Stimulated activated CD4-positive, alpha-beta T cell treated with anti-CD3 and anti-CD28 coated beads, Interleukin-2, amount 100 ng/mL, for 24 hours (primary cell): Measurements from ENCODE around the gene MYH7.
"Not testable (repeated sequence)": the region's sequence is repeated elsewhere in the genome, so short reads cannot be mapped to it uniquely, and the experiment has no call there.

Experiments used
- DNase-seq, 2 donors: peaks; one replicate each; pipeline ENCODE4 v3.0.0-alpha.2; 2020

The MYH7 gene

GRCh38 chr14:23430016-23430722 lies 5.3 kb downstream of the MYH7 start:
- no peak for DNase-seq

GRCh38 chr14:23428686-23429495 lies 6.6 kb downstream of the MYH7 start:
- DNase-seq: no peak

- DNase-seq: not testable (repeated sequence)
Measured at GRCh38 chr14:23425798-23426197, 9.7 kb downstream of the MYH7 start.

GRCh38 chr14:23425169-23425568 lies 10.3 kb downstream of the MYH7 start:
- no peak for DNase-seq

GRCh38 chr14:23423657-23424056 lies 11.8 kb downstream of the MYH7 start:
- DNase-seq: no peak

- DNase-seq: no peak
Measured at GRCh38 chr14:23421594-23421993, 13.9 kb downstream of the MYH7 start.

GRCh38 chr14:23419646-23420045 lies 15.8 kb downstream of the MYH7 start:
- not testable (repeated sequence) for DNase-seq

- no peak for DNase-seq
Measured at GRCh38 chr14:23418021-23418420, 17.4 kb downstream of the MYH7 start.

GRCh38 chr14:23417269-23417668 lies 18.2 kb downstream of the MYH7 start:
- DNase-seq: not testable (repeated sequence)

- DNase-seq: no peak
Measured at GRCh38 chr14:23416801-23417200, 18.7 kb downstream of the MYH7 start.

- no peak for DNase-seq
Measured at GRCh38 chr14:23415821-23416778, 19.4 kb downstream of the MYH7 start.

- DNase-seq: no peak
Measured at GRCh38 chr14:23414906-23415820, 20.3 kb downstream of the MYH7 start.

GRCh38 chr14:23414254-23414653 lies 21.2 kb downstream of the MYH7 start:
- no peak for DNase-seq

GRCh38 chr14:23413681-23414080 lies 21.8 kb downstream of the MYH7 start:
- no peak for DNase-seq

GRCh38 chr14:23411563-23412525 lies 23.6 kb downstream of the MYH7 start:
- DNase-seq: no peak

GRCh38 chr14:23409966-23410635 lies 25.4 kb downstream of the MYH7 start:
- DNase-seq: no peak

GRCh38 chr14:23409475-23409874 lies 26.0 kb downstream of the MYH7 start:
- no peak for DNase-seq

GRCh38 chr14:23408307-23408630 lies 27.2 kb downstream of the MYH7 start:
- no peak for DNase-seq

GRCh38 chr14:23407516-23408306 lies 27.7 kb downstream of the MYH7 start, which contains the start of gene MYH6:
TSS of gene MYH6 (minus strand) at chr14:23408273. CDS start at chr14:23407223, 1,050 bp downstream.
- no peak for DNase-seq
